NT2/D1 (cell line): ENCODE measurements around the gene TCF4.

Experiments
- DNase-seq: peaks from one replicate; pipeline ENCODE4 v3.0.0-alpha.2; 2011; ENCODE audit warnings: low read depth, low spot score
- H3K27me3 ChIP-seq: 2 replicates; pipeline ENCODE4 v1.6.0; 2011; ENCODE audit warnings: mild to moderate bottlenecking; ENCODE audit not compliant: insufficient read length, insufficient read depth
- H3K36me3 ChIP-seq: 2 replicates; pipeline ENCODE4 v1.6.1; 2011; ENCODE audit warnings: mild to moderate bottlenecking, low read length, mixed read lengths; ENCODE audit not compliant: insufficient read depth, insufficient read length
- H3K4me1 ChIP-seq: 2 replicates; pipeline ENCODE4 v1.5.1; 2011; ENCODE audit not compliant: insufficient read depth, insufficient read length
- H3K4me3 ChIP-seq: 2 replicates; pipeline ENCODE4 v1.5.1; 2011; ENCODE audit warnings: low read depth; ENCODE audit not compliant: insufficient read length
- H3K9ac ChIP-seq: 2 replicates; pipeline ENCODE4 v1.6.0; 2011; ENCODE audit warnings: low read depth; ENCODE audit not compliant: insufficient read length
- H3K9me3 ChIP-seq: 2 replicates; pipeline ENCODE4 v1.5.1; 2011; ENCODE audit warnings: mild to moderate bottlenecking, low read length; ENCODE audit not compliant: insufficient read depth
- SUZ12 ChIP-seq: IDR thresholded peaks from 2 replicates; pipeline ENCODE4 v1.6.1; 2011; ENCODE audit not compliant: insufficient read length, insufficient read depth; ENCODE audit errors: extremely low read depth
- YY1 ChIP-seq: IDR thresholded peaks from 2 replicates; pipeline ENCODE4 v1.6.1; 2011; ENCODE audit not compliant: insufficient read length, insufficient read depth
- ZNF274 ChIP-seq: IDR thresholded peaks from 2 replicates; pipeline ENCODE4 v1.6.1; 2011; ENCODE audit warnings: mild to moderate bottlenecking, low read depth, low read length

Gene TCF4

DNA sequence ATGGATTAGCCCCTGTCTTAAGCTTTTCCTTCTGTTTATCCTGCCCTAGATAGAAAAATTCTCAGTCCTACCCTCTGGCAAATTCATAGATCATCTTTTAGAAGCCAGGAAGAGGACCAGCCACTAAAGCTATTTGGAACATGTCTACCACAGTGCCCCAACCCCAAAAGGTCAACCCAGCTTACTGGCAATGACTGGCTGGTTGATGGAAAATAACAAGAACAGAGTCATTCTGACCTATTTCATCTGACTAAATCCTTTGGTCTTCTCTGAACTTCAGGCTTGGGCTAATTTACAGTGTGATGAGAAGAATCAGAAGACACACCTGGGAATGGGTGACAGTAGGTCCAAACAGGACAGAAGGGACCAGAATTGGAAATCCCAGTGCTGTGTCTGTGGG, 401.4 kb downstream of the TCF4 start:
- no peaks in the 10 kb centered on the region for H3K4me1 ChIP-seq
- H3K27me3 ChIP-seq = no peaks in the 10 kb centered on the region
- no peak for TF ChIP-seq SUZ12
- TF ChIP-seq YY1 = no peak
- TF ChIP-seq ZNF274 = no peak
- H3K9me3 ChIP-seq = no peaks in the 10 kb centered on the region
- no peak overlapping the region for H3K9ac ChIP-seq
- DNase-seq = no peak
- H3K36me3 ChIP-seq = no peaks in the 10 kb centered on the region
- H3K4me3 ChIP-seq = no peak overlapping the region

- DNase-seq = no peak
- no peaks in the 10 kb centered on the region for H3K4me1 ChIP-seq
- H3K36me3 ChIP-seq = no peaks in the 10 kb centered on the region
- H3K9ac ChIP-seq = no peak overlapping the region
- TF ChIP-seq ZNF274 (no peak), YY1 (no peak), SUZ12 (no peak)
- no peak overlapping the region for H3K4me3 ChIP-seq
- no peaks in the 10 kb centered on the region for H3K9me3 ChIP-seq
- H3K27me3 ChIP-seq = no peaks in the 10 kb centered on the region
Observed at GRCh38 chr18:55185391-55185790, 402.6 kb downstream of the TCF4 start.

DNA sequence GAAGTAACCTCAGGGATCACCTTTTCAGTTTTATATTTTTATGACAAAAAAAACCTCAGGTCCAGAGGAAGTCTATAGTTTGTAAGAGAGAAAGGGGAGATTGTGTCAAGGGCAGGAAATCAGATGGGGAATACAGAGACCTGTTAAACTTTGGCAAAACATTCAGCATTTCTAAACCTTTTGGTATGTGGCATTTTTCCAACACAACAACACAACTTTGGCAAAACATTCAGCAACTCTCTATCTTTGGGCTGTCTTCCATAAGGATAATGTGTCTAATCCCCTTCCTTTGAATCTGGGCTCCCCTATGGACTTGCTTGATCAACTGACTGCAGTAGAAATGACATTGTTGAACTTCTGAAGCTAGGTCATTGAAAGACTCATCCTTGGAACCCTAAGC, 408.2 kb downstream of the TCF4 start:
- H3K4me3 ChIP-seq = no peak overlapping the region
- no peaks in the 10 kb centered on the region for H3K9me3 ChIP-seq
- TF ChIP-seq YY1 (no peak), ZNF274 (no peak), SUZ12 (no peak)
- no peak for DNase-seq
- no peak overlapping the region for H3K9ac ChIP-seq
- H3K36me3 ChIP-seq = no peaks in the 10 kb centered on the region
- no peaks in the 10 kb centered on the region for H3K4me1 ChIP-seq
- no peaks in the 10 kb centered on the region for H3K27me3 ChIP-seq

DNA sequence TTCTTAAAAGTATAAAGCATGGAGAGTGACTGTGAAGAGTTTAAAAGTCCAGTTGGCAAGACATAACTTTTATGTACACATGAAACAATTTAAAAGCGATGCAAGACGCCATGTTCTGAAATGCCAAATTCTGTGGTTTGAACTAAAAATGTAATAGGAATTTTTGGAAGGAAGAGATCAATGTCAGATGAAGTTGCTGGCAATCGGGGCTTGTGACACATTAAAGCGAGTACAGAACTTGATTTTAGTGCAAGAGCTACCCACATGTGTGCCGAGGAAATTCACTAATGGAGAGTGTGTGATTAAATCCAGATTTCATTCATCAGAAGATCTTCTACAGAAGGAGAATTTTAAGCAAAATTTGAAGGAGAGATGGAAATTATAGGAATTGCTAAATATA, 408.6 kb downstream of the TCF4 start:
- Histone ChIP-seq H3K36me3 (no peaks in the 10 kb centered on the region), H3K27me3 (no peaks in the 10 kb centered on the region), H3K9me3 (no peaks in the 10 kb centered on the region), H3K9ac (no peak overlapping the region), H3K4me1 (no peaks in the 10 kb centered on the region), H3K4me3 (no peak overlapping the region)
- no peak for DNase-seq
- no peak for TF ChIP-seq ZNF274
- TF ChIP-seq YY1 = no peak
- TF ChIP-seq SUZ12 = no peak

GRCh38 chr18:55173291-55173690, 414.7 kb downstream of the TCF4 start:
- DNase-seq = no peak
- no peak overlapping the region for H3K4me3 ChIP-seq
- TF ChIP-seq YY1 (no peak), SUZ12 (no peak), ZNF274 (no peak)
- H3K4me1 ChIP-seq = no peaks in the 10 kb centered on the region
- no peaks in the 10 kb centered on the region for H3K27me3 ChIP-seq
- H3K9me3 ChIP-seq = peaks cover 9% of the 10 kb centered on the region; the same call in 1 of the 2 replicates
- no peak overlapping the region for H3K9ac ChIP-seq
- H3K36me3 ChIP-seq = no peaks in the 10 kb centered on the region
